Measurements from ENCODE around the gene NIN. TPM values are rescaled to one million over a fixed set of nuclear protein-coding genes. Genes with fewer than 3 reads are reported as not detected.

The NIN gene
- total and polyA plus RNA-seq, 2 of the 4 experiments (the other 2 are of a cell fraction): 15.2 to 98.4 TPM

GRCh38 chr14:50804181-50804721 is 26.7 kb downstream of the NIN start (continued):
- TF ChIP-seq MAFK (IDR thresholded peaks at IDR 0.05; ENCODE audit: low read depth, low read length): no peak

GRCh38 chr14:50801706-50802105 is 29.3 kb downstream of the NIN start:
- Histone ChIP-seq H4K5ac (ENCODE audit: low read depth, low read length) (no peak overlapping the region), H2BK5ac (ENCODE audit: low read depth, low read length, poor library complexity, severe bottlenecking) (peak overlapping the region; percentile 61), H3K27ac (ENCODE audit: insufficient read depth, low read length) (no peak overlapping the region), H2AK5ac (ENCODE audit: low read depth, low read length) (peak overlapping the region; percentile 54; the same call in 1 of the 2 replicates), H3K9ac (ENCODE audit: low read depth, low read length) (no peak overlapping the region), H3K9me1 (ENCODE audit: insufficient read depth, low read length) (peaks cover 12% of the 10 kb centered on the region), H3K23ac (ENCODE audit: low read depth, low read length) (no peak overlapping the region), H3K14ac (replicated peaks; ENCODE audit: low read depth, low read length) (no peak overlapping the region), H3K56ac (ENCODE audit: extremely low read depth, insufficient read depth, low read length) (no peak overlapping the region; the same call in 1 of the 2 replicates), H3K4ac (ENCODE audit: low read depth, low read length) (peak overlapping the region; percentile 76; the same call in 1 of the 2 replicates), H2AK9ac (replicated peaks; ENCODE audit: low read depth, low read length, poor library complexity) (no peak overlapping the region), H4K91ac (ENCODE audit: insufficient read depth, low read depth, low read length) (no peak overlapping the region), H3K36me3 (ENCODE audit: control insufficient read depth, insufficient read depth, low read length) (peaks cover 2% of the 10 kb centered on the region; the same call in 1 of the 2 replicates), H3K18ac (ENCODE audit: low read depth, low read length) (no peak overlapping the region; the same call in 1 of the 2 replicates), H3K4me3 (ENCODE audit: insufficient read depth, low read depth, low read length) (no peak overlapping the region), H2AFZ (replicated peaks; ENCODE audit: low read length, poor library complexity) (no peak overlapping the region), H3K79me1 (ENCODE audit: low read depth in 1 of 2, low read length in 2 of 2) (peaks cover 26 to 66% of the 10 kb centered on the region in 2 experiments), H3K9me3 (ENCODE audit: control insufficient read depth, insufficient read depth, low read length) (no peaks in the 10 kb centered on the region), H3K4me2 (ENCODE audit: low read depth, low read length) (peak overlapping the region; percentile 25; the same call in 1 of the 2 replicates), H3K27me3 (ENCODE audit: control insufficient read depth, insufficient read depth, low read length) (no peaks in the 10 kb centered on the region), H2BK120ac (ENCODE audit: low read depth, low read length) (0 out of 2 replicates have a peak overlapping the region, but pooled peaks have one; percentile 74), H2BK20ac (ENCODE audit: low read depth, low read length) (0 out of 2 replicates have a peak overlapping the region, but pooled peaks have one; percentile 13), H4K20me1 (ENCODE audit: insufficient read depth, low read length) (no peaks in the 10 kb centered on the region; the same call in 1 of the 2 replicates), H3K4me1 (ENCODE audit: control insufficient read depth, insufficient read depth, low read length) (peaks cover 18% of the 10 kb centered on the region), H2BK15ac (ENCODE audit: low read depth, low read length) (0 out of 3 replicates have a peak overlapping the region, but pooled peaks have one; percentile 59), H4K8ac (ENCODE audit: low read depth in 2 of 2, low read length in 2 of 2) (peak overlapping the region in 1 of 2 experiments; percentile 24; a peak in 2 of 4 replicates)
- CTCF ChIA-PET: interaction anchor here (1.7 kb wide), 1 partner anchor 59 kb away, joined by 5 read pairs; no protein-coding TSS in a partner anchor
- in situ Hi-C loops (cut with MboI; ENCODE audit: low sequenced_read_pairs): no loop called here
- WGBS, 2 experiments (ENCODE audit: extremely low coverage in 2 of 2, insufficient read length in 1 of 2): no CpG with 5 or more reads among the region's 1 CpG
- POLR2A ChIA-PET (ENCODE audit: unreplicated experiment): no interaction called here
- intact Hi-C loops (cut with micrococcal nuclease): no loop called here
- no TSS peak for BruUV-seq (replicated peaks)
- dilution Hi-C loops (cut with HindIII; ENCODE audit: low sequenced_read_pairs, unreplicated experiment): no loop called here
- DNase-seq (peak; percentile 73), ATAC-seq (ENCODE audit: low read depth) (peak; percentile 12; the same call in 1 of the 2 replicates)
- TF ChIP-seq FOS (IDR thresholded peaks at IDR 0.05; ENCODE audit: low read depth, low read length): 0 out of 2 replicates have a peak, but pooled peaks have one; percentile 9
- peak; percentile 25; the same call in 1 of the 2 replicates for TF ChIP-seq NFE2L2 (IDR thresholded peaks at IDR 0.05; ENCODE audit: low read depth, low read length)
- TF ChIP-seq USF2 (IDR thresholded peaks at IDR 0.05; ENCODE audit: low read depth, low read length): no peak
